H4 (cell line): ENCODE data around the gene OPRD1. TPM values are rescaled to one million over a fixed set of nuclear protein-coding genes. Genes with fewer than 3 reads are reported as not detected.

Experiments used
- DNase-seq: peaks from one replicate; pipeline ENCODE4 v3.0.0-alpha.2; 2015; ENCODE audit warnings: low spot score
- total RNA-seq: library from RNA; depleted of rRNA; stranded (reverse); fragments of >200 nt; shearing (Covaris generic); gene quantifications from 2 replicates; pipeline ENCODE4 v1.2.3, GENCODE V29; 2014

The OPRD1 gene
- total RNA-seq, 1 experiment from 2014 or later = not detected

DNA sequence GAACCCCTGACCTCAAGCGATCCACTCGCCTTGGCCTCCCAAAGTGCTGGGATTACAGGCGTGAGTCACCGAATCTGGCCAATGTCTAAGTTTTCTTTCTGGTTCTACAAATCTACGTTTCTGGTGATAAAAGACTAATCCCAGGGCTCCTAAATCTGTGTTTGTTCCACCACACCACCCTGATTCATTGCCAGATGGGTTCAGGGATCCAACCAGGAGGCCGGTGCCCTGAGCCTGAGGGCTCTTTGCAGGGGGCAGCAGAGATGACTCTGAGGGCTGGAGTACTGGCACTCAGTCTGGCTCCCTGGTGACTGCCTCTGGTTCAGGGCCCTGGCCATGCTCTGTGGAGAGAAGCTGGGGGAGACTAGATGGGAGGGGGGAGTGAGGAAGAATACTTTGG, 10.5 kb upstream of the OPRD1 start:
- no peak for DNase-seq

GRCh38 chr1:28803051-28803450, 8.9 kb upstream of the OPRD1 start:
- DNase-seq = no peak

GRCh38 chr1:28803662-28804061, 8.3 kb upstream of the OPRD1 start:
- DNase-seq = no peak

DNA sequence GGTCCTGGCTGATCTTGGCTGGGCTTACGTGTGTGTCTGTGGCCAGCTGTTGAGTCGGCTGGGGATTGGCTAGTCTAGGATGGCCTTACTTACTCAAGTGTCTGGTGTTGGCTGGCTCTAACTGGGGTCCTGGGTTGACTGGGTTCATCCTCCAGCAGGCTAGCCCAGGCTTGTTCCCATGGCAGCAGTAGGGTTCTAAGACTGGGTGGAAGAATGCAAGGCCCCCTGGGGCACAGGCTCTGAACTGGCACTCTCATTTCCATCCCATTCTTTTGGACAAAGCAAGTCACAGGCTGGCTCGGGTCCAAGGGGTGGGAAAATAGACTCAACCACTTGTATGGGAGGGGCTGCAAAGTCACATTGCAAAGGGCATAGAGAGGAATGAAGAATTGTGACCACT, 7.9 kb upstream of the OPRD1 start:
- DNase-seq = no peak

- DNase-seq = no peak
Observed at GRCh38 chr1:28807046-28807445, 4.9 kb upstream of the OPRD1 start.

GRCh38 chr1:28807986-28808385, 4.0 kb upstream of the OPRD1 start:
- DNase-seq = no peak

- no peak for DNase-seq
Observed at GRCh38 chr1:28811369-28811765, 603 bp upstream of the OPRD1 start.

GRCh38 chr1:28812669-28813468, 899 bp downstream of the OPRD1 start:
- no peak for DNase-seq

- no peak for DNase-seq
Observed at GRCh38 chr1:28813931-28814465, 2.0 kb downstream of the OPRD1 start.

- DNase-seq = no peak
Observed at GRCh38 chr1:28815533-28816185, 3.7 kb downstream of the OPRD1 start.

GRCh38 chr1:28817133-28817532, 5.2 kb downstream of the OPRD1 start:
- no peak for DNase-seq

DNA sequence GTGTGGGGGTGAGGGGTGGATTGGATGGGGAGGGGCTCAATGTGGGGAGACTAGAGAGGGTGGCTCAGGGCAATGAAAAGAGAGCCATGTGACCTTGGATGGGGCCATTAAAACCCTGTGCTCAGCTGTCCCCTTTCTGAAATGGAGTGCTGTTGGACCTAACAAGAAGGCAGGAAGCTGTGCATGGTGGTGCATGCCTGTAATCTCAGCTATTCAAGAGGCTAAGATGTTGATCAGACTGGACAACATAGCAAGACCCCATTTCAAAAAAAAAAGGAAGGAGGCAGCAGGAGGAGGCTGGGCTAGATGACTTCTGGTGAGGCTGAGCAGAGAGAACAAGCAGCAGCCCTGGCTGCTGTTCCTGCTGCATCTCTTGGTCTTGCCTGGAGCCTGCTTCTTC, 7.0 kb downstream of the OPRD1 start:
- DNase-seq = no peak

DNA sequence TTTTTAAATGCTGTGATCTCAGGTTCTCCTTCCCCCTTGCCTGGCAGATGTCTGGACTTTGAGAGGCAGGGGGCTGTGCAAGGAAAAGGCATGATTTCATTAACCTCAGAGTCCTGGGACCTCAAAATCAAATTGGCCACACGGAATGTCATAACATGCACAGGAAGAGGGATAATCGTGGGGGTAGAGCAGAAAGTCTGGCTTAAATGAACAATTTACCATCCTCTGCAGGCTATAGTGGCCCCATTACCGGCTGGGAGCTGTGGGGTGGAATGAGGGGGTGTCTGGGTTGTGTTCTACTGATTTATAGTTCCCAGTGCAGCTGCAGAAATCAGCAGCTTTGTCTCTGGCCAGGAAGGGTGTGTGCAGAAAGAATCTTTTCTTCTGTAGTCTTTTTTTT, 10.8 kb downstream of the OPRD1 start:
- no peak for DNase-seq

GRCh38 chr1:28824061-28824460, 12.1 kb downstream of the OPRD1 start:
- peak; percentile 27 for DNase-seq

DNA sequence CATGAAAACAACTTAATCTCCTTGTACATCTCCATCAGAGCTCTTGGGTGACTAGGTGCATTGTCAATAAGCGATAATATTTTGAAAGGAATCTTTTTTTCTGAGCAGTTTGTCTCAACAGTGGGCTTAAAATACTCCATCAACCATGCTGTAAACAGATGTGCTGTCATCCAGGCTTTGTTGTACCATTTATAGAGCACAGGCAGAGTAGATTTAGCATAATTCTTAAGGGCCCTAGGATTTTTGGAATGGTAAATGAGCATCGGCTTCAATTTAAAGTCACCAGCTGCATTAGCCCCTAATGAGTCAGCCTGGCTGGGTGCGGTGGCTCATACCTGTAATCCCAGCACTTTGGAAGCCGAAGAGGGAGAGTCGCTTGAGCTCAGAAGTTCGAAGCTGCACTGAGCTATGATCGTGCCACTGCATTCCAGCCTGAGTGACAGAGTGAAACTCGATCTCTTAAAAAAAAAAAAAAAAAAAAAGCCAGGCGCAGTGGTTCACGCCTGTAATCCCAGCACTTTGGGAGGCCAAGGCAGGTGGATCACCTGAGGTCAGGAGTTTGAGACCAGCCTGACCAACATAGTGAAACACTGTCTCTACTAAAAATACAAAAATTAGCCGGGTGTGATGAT, 16.4 kb downstream of the OPRD1 start:
- DNase-seq = peak; percentile 25

DNA sequence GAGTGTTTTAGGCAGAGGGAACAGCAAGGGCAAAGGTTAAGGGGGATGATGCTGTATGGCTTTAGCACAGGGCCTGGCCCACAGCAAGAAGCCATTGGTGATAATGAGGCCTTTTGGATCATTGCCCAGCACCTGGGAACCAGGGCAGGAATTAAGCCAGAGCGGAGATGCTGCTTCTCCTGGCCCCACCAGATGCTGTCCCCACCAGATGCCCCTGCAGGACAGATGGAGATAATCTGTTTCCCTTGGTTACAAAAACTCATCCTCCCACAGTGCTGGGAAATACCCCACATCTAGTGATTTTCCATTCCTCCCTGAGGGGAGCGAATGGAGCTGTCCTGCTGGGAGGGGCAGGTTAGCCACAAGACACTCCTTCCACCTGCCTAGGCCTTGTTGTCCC, 18.8 kb downstream of the OPRD1 start:
- no peak for DNase-seq

DNA sequence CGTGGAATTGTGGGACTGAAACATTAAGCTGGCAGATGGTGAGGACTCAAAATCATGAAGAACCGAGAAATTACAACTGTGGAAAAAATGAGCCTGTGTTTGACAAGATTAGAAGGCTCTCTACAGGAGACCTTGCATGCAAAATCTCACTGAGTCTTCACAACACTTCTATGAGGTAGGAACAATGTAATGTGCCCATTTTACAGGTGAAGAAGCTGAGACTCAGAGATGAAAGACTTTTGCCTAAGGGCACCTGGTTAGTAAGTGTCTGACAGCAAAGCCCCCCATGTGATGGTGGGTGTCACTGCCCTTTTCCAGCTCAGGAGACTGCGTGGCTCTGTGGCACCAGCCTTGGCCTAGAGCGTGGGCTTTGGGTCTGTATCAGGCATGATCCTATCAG, 21.0 kb downstream of the OPRD1 start:
- DNase-seq = no peak

GRCh38 chr1:28833381-28833780, 21.4 kb downstream of the OPRD1 start:
- no peak for DNase-seq

DNA sequence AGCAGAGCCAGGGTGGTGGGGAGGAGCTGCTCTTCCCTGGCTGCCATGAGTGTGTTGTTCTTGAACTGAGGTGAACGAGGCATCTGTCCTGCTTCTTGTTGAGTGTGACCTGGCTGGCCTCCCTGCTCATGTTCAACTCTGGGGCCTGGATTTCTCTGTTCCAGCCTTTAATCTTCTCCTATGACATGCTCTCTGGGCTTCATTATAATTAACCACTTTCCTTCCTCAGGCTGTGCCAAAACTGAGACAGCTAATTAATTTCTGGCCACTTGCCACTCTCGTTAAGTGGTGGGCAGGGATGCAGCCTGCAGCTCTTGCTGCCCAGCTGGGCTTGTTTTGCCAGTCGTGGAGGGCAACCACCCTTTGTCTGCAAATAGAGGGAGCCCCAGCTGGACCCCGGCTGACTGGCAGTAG, 23.3 kb downstream of the OPRD1 start:
- no peak for DNase-seq

- DNase-seq = no peak
Observed at GRCh38 chr1:28836421-28836956, 24.5 kb downstream of the OPRD1 start.

- no peak for DNase-seq
Observed at GRCh38 chr1:28840928-28841544, 29.1 kb downstream of the OPRD1 start.
